Measurements from ENCODE around the gene APOBEC3H. TPM values are rescaled to one million over a fixed set of nuclear protein-coding genes. Genes with fewer than 3 reads are reported as not detected.

Gene APOBEC3H
- total and polyA plus RNA-seq, 12 donors, result 0.15 to 8.6 (median 0.52) TPM; not detected in 3

DNA sequence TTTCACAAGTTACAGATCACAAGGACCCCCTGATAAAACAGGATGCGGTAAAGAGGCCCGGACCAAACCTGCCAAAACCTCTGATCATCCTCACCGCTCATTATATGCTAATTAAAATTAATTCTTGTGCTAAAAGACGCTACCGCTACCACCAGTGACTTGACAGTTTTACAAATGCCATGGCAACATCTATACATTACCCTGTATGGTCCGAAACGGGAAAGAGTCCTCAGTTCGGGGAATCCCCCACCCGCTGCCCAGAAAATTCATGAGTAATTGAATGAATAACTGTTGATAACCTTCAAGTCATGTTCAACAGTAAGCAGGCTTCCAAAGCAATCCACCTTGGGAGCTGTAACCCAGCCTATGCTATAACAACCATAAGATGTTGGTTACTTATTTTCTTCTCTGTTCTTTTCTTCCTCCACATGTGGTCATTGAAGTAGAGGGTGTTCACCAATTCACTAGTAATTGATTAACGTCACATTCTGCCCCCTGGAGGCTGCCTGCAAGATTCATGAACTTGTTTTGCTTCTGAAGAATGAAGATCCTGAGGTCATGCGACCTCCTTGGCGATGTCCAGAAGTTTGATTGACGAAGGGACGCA, 20.6 kb downstream of the APOBEC3H start:
- no peaks in the 10 kb centered on the region for H3K4me1 ChIP-seq (replicated peaks in 1 of 2)
- no peak overlapping the region for H3K4me3 ChIP-seq
- H3K36me3 ChIP-seq (replicated peaks in 1 of 2), result no peaks in the 10 kb centered on the region
- 47 to 63% (median 56%) methylated on average over 14 of the region's 14 CpGs for WGBS, 4 donors
- DNase-seq, result peak in 6 of 7 donors; percentile 51 to 84 (median 68)
- no peak overlapping the region for H3K27ac ChIP-seq
- no peak for TF ChIP-seq POLR2A (IDR thresholded peaks at IDR 0.05)
- peak; percentile 23 to 65 (median 52) for TF ChIP-seq CTCF (IDR thresholded peaks at IDR 0.05)
- H3K9me3 ChIP-seq (replicated peaks in 1 of 3), result no peaks in the 10 kb centered on the region
- intact Hi-C loops (cut with DNase I), result loop anchor here (5.0 to 10.0 kb wide), 2 partner anchors 110 to 353 kb away; no protein-coding TSS in a partner anchor
- no peaks in the 10 kb centered on the region for H3K27me3 ChIP-seq

- Histone ChIP-seq H3K4me1 (replicated peaks in 1 of 2) (no peaks in the 10 kb centered on the region), H3K27ac (no peak overlapping the region), H3K27me3 (no peaks in the 10 kb centered on the region), H3K9me3 (replicated peaks in 1 of 3) (no peaks in the 10 kb centered on the region), H3K36me3 (replicated peaks in 1 of 2) (no peaks in the 10 kb centered on the region), H3K4me3 (no peak overlapping the region)
- no peak for TF ChIP-seq POLR2A (IDR thresholded peaks at IDR 0.05)
- no peak for TF ChIP-seq CTCF (IDR thresholded peaks at IDR 0.05)
- intact Hi-C loops (cut with DNase I), result loop anchor here in 1 of 2 donors (10.0 kb wide), 1 partner anchor 256 kb away; no protein-coding TSS in a partner anchor
- no peak for DNase-seq
- 82 to 86% (median 85%) methylated on average over 4 of the region's 4 CpGs for WGBS, 4 donors
These were observed 23.9 kb downstream of the APOBEC3H start for GRCh38 chr22:39120983-39121382.

DNA sequence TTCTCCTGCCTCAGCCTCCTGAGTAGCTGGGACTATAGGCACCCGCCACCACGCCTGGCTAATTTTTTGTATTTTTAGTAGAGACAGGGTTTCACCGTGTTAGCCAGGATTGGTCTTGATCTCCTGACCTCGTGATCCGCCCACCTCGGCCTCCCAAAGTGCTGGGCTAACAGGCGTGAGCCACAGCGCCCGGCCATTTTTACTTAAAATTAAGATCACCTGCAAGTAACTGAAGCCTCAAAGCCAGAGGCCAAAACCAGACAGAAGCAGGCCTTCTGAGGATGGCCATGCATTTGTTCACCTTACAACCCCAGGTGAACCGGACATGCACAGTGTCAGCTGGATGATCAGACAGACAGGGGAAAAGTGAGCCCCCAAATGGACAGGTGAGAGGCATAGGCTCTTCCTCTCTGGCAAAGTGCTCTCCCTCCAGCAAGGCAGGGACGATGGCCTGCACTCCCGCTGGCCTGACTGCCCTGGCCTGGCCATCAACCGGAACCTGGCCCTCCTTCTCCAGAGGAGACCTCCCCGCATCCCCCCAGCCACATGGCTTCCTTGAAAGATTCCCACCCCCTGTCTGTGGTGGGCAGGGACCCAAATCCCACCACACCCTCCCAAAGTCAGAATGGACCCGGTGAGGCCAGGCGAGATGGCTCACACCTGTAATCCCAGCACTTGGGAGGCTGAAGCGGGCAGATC, 25.9 kb downstream of the APOBEC3H start:
- Histone ChIP-seq H3K36me3 (replicated peaks in 1 of 2) (no peaks in the 10 kb centered on the region), H3K27me3 (no peaks in the 10 kb centered on the region), H3K4me1 (replicated peaks in 1 of 2) (no peaks in the 10 kb centered on the region), H3K9me3 (replicated peaks in 1 of 3) (no peaks in the 10 kb centered on the region), H3K4me3 (no peak overlapping the region), H3K27ac (no peak overlapping the region)
- 84 to 95% (median 89%) methylated on average over 10 to 17 of the region's 17 CpGs for WGBS, 4 donors
- intact Hi-C loops (cut with DNase I), result loop anchor here in 1 of 2 donors (10.0 kb wide), 1 partner anchor 258 kb away; no protein-coding TSS in a partner anchor
- DNase-seq, result no peak
- no peak for TF ChIP-seq POLR2A (IDR thresholded peaks at IDR 0.05)
- no peak for TF ChIP-seq CTCF (IDR thresholded peaks at IDR 0.05)

DNA sequence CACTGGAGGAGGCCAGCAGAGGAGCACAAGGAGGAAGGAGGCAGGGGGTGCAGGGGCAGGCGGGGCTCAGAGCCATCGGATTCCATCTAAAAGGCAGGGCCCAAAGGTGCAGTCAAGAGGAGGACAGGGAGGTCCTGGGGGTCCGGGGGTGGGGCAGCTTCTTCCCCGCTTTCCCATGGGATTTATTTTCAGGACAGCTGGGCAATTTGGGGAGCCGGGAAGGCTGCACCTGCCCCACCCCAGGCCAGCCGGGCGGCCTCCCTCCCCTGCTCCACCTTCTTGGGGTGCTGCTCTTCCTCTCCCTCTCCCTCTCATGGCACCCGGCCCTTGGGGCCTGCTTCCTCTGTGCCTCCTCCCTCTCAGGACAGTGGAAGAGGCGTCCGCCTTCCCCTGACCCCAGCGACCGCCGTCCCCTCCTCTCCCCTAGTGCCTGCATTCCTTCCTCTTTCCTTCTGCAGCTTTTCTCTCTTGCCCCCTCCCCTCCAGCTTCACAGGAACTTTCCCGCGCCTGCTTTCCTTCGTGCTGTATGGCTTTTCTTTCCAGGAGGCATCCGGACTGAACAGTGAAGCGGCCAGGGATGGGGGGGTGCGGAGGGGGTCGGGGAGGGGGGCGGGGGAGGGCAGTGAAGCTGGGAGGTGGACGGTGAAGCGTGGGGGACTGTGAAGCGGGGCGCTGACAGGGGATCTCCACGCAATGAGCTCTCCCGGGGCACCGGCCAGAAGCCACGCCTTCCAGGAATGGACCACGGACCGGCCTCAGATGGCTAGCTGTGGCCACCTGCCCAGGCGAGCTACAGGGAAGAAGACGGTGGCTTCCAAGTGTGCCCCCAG, 26.9 kb downstream of the APOBEC3H start:
- intact Hi-C loops (cut with DNase I), result loop anchor here in 1 of 2 donors (10.0 kb wide), 1 partner anchor 259 kb away; no protein-coding TSS in a partner anchor
- no peaks in the 10 kb centered on the region for H3K27me3 ChIP-seq
- no peaks in the 10 kb centered on the region for H3K9me3 ChIP-seq (replicated peaks in 1 of 3)
- DNase-seq, result no peak
- TF ChIP-seq CTCF (IDR thresholded peaks at IDR 0.05) (no peak), POLR2A (IDR thresholded peaks at IDR 0.05) (no peak)
- no peak overlapping the region for H3K27ac ChIP-seq
- H3K4me1 ChIP-seq (replicated peaks in 1 of 2), result no peaks in the 10 kb centered on the region
- no peak overlapping the region for H3K4me3 ChIP-seq
- no peaks in the 10 kb centered on the region for H3K36me3 ChIP-seq (replicated peaks in 1 of 2)
- 39 to 52% (median 44%) methylated on average over 26 to 33 of the region's 33 CpGs for WGBS, 4 donors

All from adrenal gland (tissue), 12 donors.